PC-9 (cell line): ENCODE results near the gene PLCG2. TPM values are rescaled to one million over a fixed set of nuclear protein-coding genes. Genes with fewer than 3 reads are reported as not detected.

Source experiments
- BruUV-seq: library from RNA; stranded (reverse); fragments of 400-500 nt; replicated peaks from 2 replicates; lab custom pipeline; 2021; lab: Mats Ljungman, UMichigan
- CTCF ChIA-PET: fragments of 300-600 bp; sonication (Branson Sonifier 250); formaldehyde crosslinking; loops from one replicate; lab custom pipeline; 2022; ENCODE audit warnings: antibody characterized with exemption; lab: Charles Lee
- POLR2A ChIA-PET: fragments of 300-600 bp; sonication (Branson Sonifier 250); formaldehyde crosslinking; loops from one replicate; lab custom pipeline; 2022; ENCODE audit warnings: antibody characterized with exemption; ENCODE audit not compliant: unreplicated experiment; lab: Charles Lee
- DNase-seq, 2 experiments: peaks; one replicate each; pipeline versions ENCODE4 v3.0.0 to v3.0.0-alpha.2; 2015 to 2022; ENCODE audit warnings: mixed read lengths in 1 of 2
- H2AFZ ChIP-seq: fragments of 200-600 bp; sonication (generic); 2 replicates; pipeline ENCODE4 v1.8.1; 2017; ENCODE audit warnings: antibody characterized with exemption
- H3F3A ChIP-seq: fragments of 200-600 bp; sonication (generic); 2 replicates; pipeline ENCODE4 v1.8.1; 2017; ENCODE audit warnings: antibody characterized with exemption, mild to moderate bottlenecking, low read depth; ENCODE audit not compliant: insufficient read depth
- H3K27ac ChIP-seq: fragments of 200-600 bp; sonication (generic); 2 replicates; pipeline ENCODE4 v1.6.1; 2016; ENCODE audit warnings: mixed run types
- H3K27me3 ChIP-seq: fragments of 200-600 bp; sonication (generic); 2 replicates; pipeline ENCODE4 v1.6.1; 2016; ENCODE audit warnings: low read depth, mixed run types; ENCODE audit not compliant: insufficient read depth
- H3K36me3 ChIP-seq: fragments of 200-600 bp; sonication (generic); 2 replicates; pipeline ENCODE4 v1.6.1; 2016; ENCODE audit warnings: low read depth, mixed run types
- H3K4me1 ChIP-seq: fragments of 200-600 bp; sonication (generic); replicated peaks from 2 replicates; pipeline ENCODE4 v1.6.1; 2016; ENCODE audit warnings: mixed run types; ENCODE audit not compliant: insufficient read depth
- H3K4me2 ChIP-seq: fragments of 200-600 bp; sonication (generic); 2 replicates; pipeline ENCODE4 v1.6.1; 2017; ENCODE audit warnings: mixed run types
- H3K4me3 ChIP-seq: fragments of 200-600 bp; sonication (generic); 2 replicates; pipeline ENCODE4 v1.6.1; 2016; ENCODE audit warnings: mixed run types
- H3K79me2 ChIP-seq: fragments of 200-600 bp; sonication (generic); 2 replicates; pipeline ENCODE4 v1.6.1; 2017; ENCODE audit warnings: low read depth, mixed run types
- H3K9me2 ChIP-seq: fragments of 200-600 bp; sonication (generic); 2 replicates; pipeline ENCODE4 v1.8.1; 2017; ENCODE audit warnings: mild to moderate bottlenecking; ENCODE audit not compliant: insufficient read depth
- H3K9me3 ChIP-seq: fragments of 200-600 bp; sonication (generic); 2 replicates; pipeline ENCODE4 v1.8.1; 2016; ENCODE audit warnings: low read depth; ENCODE audit not compliant: insufficient read depth
- H4K20me1 ChIP-seq: fragments of 200-600 bp; sonication (generic); 2 replicates; pipeline ENCODE4 v1.8.1; 2017; ENCODE audit not compliant: insufficient read depth
- EZH2 ChIP-seq: fragments of 200-600 bp; sonication (generic); IDR thresholded peaks from 2 replicates; pipeline ENCODE4 v1.8.0; 2017; ENCODE audit warnings: antibody characterized with exemption, low read depth
- intact Hi-C: fragments of 100-400 bp; cut with micrococcal nuclease; formaldehyde crosslinking; loops from one replicate; pipeline ENCODE4 v1.10.0; 2022; ENCODE audit not compliant: unreplicated experiment
- total RNA-seq: library from RNA; stranded (reverse); gene quantifications from 2 replicates; pipeline ENCODE4 v1.2.3, GENCODE V29; 2021
- TF ChIP-seq, protein P1 (sequence below): fragments of 200-600 bp; sonication (generic); conservative IDR thresholded peaks from 2 replicates; pipeline ENCODE4 v1.6.1; 2017; ENCODE audit warnings: mixed run types, antibody characterized with exemption, mild to moderate bottlenecking, moderate library complexity

The PLCG2 gene
- total RNA-seq, 1 experiment from 2014 or later = 10.8 TPM

DNA sequence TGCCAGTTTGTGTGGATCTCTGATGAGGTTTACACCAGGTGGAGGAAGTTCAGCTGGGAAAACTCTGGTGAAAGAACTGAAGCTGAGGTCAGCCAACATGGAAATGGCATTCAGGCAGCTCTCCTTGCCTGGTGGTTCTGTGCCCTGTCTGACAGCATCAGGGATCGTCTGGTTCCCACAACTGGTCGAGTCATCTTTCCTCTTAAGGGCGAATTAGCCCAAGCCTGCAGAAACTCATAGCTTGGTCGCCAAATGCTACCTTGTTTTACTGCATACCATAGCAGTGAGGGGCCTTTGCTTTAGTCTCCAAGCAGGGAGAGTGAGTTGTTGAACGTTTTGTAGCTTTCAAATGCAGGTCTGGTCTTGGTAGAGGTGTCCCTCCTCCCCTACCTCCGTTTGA lies 7.2 kb downstream of the PLCG2 start:
- H4K20me1 ChIP-seq = no peaks in the 10 kb centered on the region
- intact Hi-C loops = no loop called here

DNA sequence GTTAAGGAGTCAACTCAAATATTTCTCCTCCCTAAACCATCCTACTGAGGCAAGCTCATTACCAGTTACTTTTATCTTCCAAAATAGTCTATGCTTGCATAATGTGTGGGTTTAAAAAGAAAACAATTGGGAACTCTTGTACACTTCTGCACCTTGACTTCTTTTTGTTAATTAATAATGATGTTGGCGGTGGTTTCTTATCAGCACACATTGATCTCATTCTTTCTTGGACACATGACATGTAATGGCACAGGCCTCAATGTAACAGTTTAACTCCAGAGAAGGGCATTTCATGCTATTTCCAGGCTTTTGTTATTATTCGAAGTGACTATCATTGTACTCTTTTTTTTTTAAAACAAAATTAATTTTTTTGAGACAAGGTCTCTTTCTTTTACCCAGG lies 7.8 kb downstream of the PLCG2 start:
- Histone ChIP-seq H3K79me2 (no peaks in the 10 kb centered on the region), H3K27ac (no peak overlapping the region), H4K20me1 (no peaks in the 10 kb centered on the region), H3K4me1 (no peaks in the 10 kb centered on the region), H3K9me3 (no peaks in the 10 kb centered on the region), H3K27me3 (no peaks in the 10 kb centered on the region), H3F3A (no peaks in the 10 kb centered on the region), H2AFZ (no peak overlapping the region), H3K4me2 (no peak overlapping the region), H3K4me3 (no peak overlapping the region), H3K9me2 (no peaks in the 10 kb centered on the region), H3K36me3 (no peaks in the 10 kb centered on the region)
- intact Hi-C loops = no loop called here
- no peak for DNase-seq
- BruUV-seq = no TSS peak
- no peak for TF ChIP-seq EZH2
- POLR2A ChIA-PET = no interaction called here
- CTCF ChIA-PET = no interaction called here

More for the DNA sequence above, 7.2 kb downstream of the PLCG2 start:
- no peaks in the 10 kb centered on the region for H3K36me3 ChIP-seq
- no peaks in the 10 kb centered on the region for H3K79me2 ChIP-seq
- CTCF ChIA-PET = no interaction called here
- no peak overlapping the region for H3K4me3 ChIP-seq
- BruUV-seq = no TSS peak
- peak; percentile 10 to 73 for DNase-seq
- H3K4me1 ChIP-seq = no peaks in the 10 kb centered on the region
- POLR2A ChIA-PET = no interaction called here
- H3K9me3 ChIP-seq = no peaks in the 10 kb centered on the region
- no peaks in the 10 kb centered on the region for H3K9me2 ChIP-seq
- no peak for TF ChIP-seq EZH2
- TF ChIP-seq, protein P1, sequence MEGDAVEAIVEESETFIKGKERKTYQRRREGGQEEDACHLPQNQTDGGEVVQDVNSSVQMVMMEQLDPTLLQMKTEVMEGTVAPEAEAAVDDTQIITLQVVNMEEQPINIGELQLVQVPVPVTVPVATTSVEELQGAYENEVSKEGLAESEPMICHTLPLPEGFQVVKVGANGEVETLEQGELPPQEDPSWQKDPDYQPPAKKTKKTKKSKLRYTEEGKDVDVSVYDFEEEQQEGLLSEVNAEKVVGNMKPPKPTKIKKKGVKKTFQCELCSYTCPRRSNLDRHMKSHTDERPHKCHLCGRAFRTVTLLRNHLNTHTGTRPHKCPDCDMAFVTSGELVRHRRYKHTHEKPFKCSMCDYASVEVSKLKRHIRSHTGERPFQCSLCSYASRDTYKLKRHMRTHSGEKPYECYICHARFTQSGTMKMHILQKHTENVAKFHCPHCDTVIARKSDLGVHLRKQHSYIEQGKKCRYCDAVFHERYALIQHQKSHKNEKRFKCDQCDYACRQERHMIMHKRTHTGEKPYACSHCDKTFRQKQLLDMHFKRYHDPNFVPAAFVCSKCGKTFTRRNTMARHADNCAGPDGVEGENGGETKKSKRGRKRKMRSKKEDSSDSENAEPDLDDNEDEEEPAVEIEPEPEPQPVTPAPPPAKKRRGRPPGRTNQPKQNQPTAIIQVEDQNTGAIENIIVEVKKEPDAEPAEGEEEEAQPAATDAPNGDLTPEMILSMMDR = no peak
- H2AFZ ChIP-seq = no peak overlapping the region
- no peak overlapping the region for H3K27ac ChIP-seq
- no peaks in the 10 kb centered on the region for H3F3A ChIP-seq
- no peak overlapping the region for H3K4me2 ChIP-seq
- no peaks in the 10 kb centered on the region for H3K27me3 ChIP-seq

DNA sequence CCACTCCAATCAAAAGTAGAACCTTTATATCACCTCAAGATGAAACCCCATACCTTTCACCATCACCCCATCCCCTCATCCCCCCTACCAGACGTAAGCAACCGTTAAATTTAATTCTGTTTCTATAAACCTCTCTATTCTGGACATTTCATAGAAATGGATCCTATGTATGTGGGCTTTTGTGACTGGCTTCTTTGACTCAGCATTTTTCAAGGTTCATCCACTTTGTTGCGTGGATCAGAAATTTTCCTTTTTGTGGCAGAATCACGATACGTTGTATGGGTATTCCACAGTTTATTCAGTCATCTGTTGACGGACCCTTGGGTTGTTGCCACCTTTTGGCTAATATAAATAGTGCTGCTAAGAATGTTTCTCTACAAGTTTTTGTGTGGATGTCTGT lies 8.6 kb downstream of the PLCG2 start:
- intact Hi-C loops = no loop called here
- POLR2A ChIA-PET = no interaction called here

More for the DNA sequence above, 8.6 kb downstream of the PLCG2 start:
- Histone ChIP-seq H3K9me2 (no peaks in the 10 kb centered on the region), H3K4me3 (no peak overlapping the region), H3K36me3 (no peaks in the 10 kb centered on the region), H3F3A (no peaks in the 10 kb centered on the region), H3K27ac (no peak overlapping the region), H3K9me3 (no peaks in the 10 kb centered on the region), H3K4me1 (no peaks in the 10 kb centered on the region), H4K20me1 (no peaks in the 10 kb centered on the region), H3K79me2 (no peaks in the 10 kb centered on the region), H3K4me2 (no peak overlapping the region), H2AFZ (no peak overlapping the region), H3K27me3 (no peaks in the 10 kb centered on the region)
- TF ChIP-seq, protein P1 = no peak
- no peak for TF ChIP-seq EZH2
- no TSS peak for BruUV-seq
- DNase-seq = no peak
- CTCF ChIA-PET = no interaction called here
